ENCODE measurements around the gene ACRBP. TPM values are rescaled to one million over a fixed set of nuclear protein-coding genes. Genes with fewer than 3 reads are reported as not detected.

The ACRBP gene
- total and polyA plus RNA-seq, 12 donors, result 0.25 to 4.1 (median 0.43) TPM; not detected in 1

- Histone ChIP-seq H3K27ac (no peak overlapping the region), H3K4me1 (peaks cover 0 to 31% (median 15%) of the 10 kb centered on the region in 9 donors), H3K9me3 (no peaks in the 10 kb centered on the region), H3K36me3 (peaks cover 0 to 81% (median 43%) of the 10 kb centered on the region in 9 donors), H3K27me3 (no peaks in the 10 kb centered on the region), H3K4me3 (no peak overlapping the region)
- WGBS, 2 donors, result 82 to 86% methylated on average over 8 of the region's 8 CpGs
- DNase-seq (no peak), ATAC-seq (no peak)
- intact Hi-C loops (cut with DNase I), result loop anchor here in 3 of 10 donors (5.0 kb wide), 2 partner anchors 34 to 89 kb away; no protein-coding TSS in a partner anchor
- no peak for TF ChIP-seq CTCF (IDR thresholded peaks at IDR 0.05)
These were observed 3.6 kb upstream of the ACRBP start for GRCh38 chr12:6650832-6651231.

- Histone ChIP-seq H3K4me1 (peaks cover 0 to 33% (median 9%) of the 10 kb centered on the region in 9 donors), H3K27ac (peak overlapping the region in 7 of 10 donors; percentile 38 to 85 (median 49)), H3K4me3 (peak overlapping the region in 9 of 10 donors; percentile 35 to 63 (median 56)), H3K36me3 (peaks cover 0 to 37% (median 14%) of the 10 kb centered on the region in 9 donors), H3K27me3 (no peaks in the 10 kb centered on the region), H3K9me3 (peaks cover 0 to 15% (median 0%) of the 10 kb centered on the region in 11 donors)
- no peak for TF ChIP-seq CTCF (IDR thresholded peaks at IDR 0.05)
- DNase-seq (no peak), ATAC-seq (peak in 7 of 8 donors; percentile 1 to 49 (median 5))
- intact Hi-C loops (cut with DNase I), result no loop called here
- WGBS, 2 donors, result 62 to 69% methylated on average over 28 of the region's 28 CpGs
These were observed 753 bp downstream of the ACRBP start for GRCh38 chr12:6646276-6647082.

DNA sequence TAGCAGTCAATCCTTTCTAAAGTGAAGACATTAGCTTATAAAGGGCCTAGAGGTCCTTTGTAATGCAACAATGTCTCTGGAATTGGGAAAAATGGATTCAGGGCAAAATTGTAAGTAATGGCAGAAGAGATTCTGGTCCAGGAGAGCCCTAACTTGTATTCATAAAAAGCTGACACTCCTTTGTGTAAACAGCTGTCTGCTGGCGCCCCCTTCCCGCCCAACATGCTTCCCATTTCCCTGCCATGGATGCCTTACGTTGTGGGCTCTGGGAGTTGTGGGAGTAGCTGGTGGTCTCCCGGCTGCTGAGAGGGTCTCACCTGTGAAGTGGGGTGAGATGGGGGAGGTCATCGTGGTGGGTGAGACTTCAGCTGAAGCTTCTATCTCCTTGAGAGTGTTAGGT is 2.3 kb downstream of the ACRBP start:
- peaks cover 0 to 15% (median 0%) of the 10 kb centered on the region in 11 donors for H3K9me3 ChIP-seq
- no peak for ATAC-seq
- peak in 5 of 9 donors; percentile 25 to 49 (median 47) for TF ChIP-seq CTCF (IDR thresholded peaks at IDR 0.05)
- H3K36me3 ChIP-seq, result peaks cover 0 to 22% (median 5%) of the 10 kb centered on the region in 9 donors
- intact Hi-C loops (cut with DNase I), result loop anchor here in 1 of 10 donors (1.0 kb wide), 1 partner anchor 28 kb away; no protein-coding TSS in a partner anchor
- 32 to 40% methylated on average over 5 of the region's 5 CpGs for WGBS, 2 donors
- no peaks in the 10 kb centered on the region for H3K27me3 ChIP-seq
- peak; percentile 32 to 37 for DNase-seq
- H3K27ac ChIP-seq, result peak overlapping the region in 4 of 10 donors; percentile 6 to 84 (median 36)
- no peak overlapping the region for H3K4me3 ChIP-seq
- peaks cover 0 to 35% (median 9%) of the 10 kb centered on the region in 9 donors for H3K4me1 ChIP-seq

DNA sequence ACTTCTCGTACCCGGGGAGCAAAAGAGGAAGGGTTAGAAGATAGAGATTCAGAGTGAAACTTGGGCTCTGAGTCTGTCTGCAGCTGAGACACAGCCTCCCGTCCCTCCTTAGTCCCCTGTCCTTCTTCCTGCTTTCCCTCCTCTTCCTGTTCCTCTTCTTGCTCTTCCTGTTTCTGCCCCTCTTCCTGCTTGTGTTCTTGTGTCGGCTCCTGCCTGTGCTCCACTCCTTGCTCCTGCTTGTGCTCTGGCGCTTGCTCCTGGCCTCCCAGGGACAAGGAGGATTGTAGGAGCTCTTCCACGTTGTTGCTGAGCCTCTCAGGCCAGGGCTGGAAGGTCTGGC is 3.0 kb downstream of the ACRBP start:
- TF ChIP-seq CTCF (IDR thresholded peaks at IDR 0.05), result no peak
- intact Hi-C loops (cut with DNase I), result no loop called here
- H3K4me3 ChIP-seq, result peak overlapping the region in 1 of 10 donors; percentile 6
- H3K27me3 ChIP-seq, result no peaks in the 10 kb centered on the region
- peaks cover 0 to 15% (median 5%) of the 10 kb centered on the region in 9 donors for H3K36me3 ChIP-seq
- peaks cover 0 to 15% (median 0%) of the 10 kb centered on the region in 11 donors for H3K9me3 ChIP-seq
- peak in 7 of 8 donors; percentile 29 to 61 (median 44) for ATAC-seq
- no peak for DNase-seq
- H3K4me1 ChIP-seq, result peaks cover 0 to 42% (median 9%) of the 10 kb centered on the region in 9 donors
- WGBS, 2 donors, result 58 to 65% methylated on average over 6 of the region's 6 CpGs
- H3K27ac ChIP-seq, result peak overlapping the region in 4 of 10 donors; percentile 6 to 84 (median 36)

Measured in heart right ventricle (tissue), 16 donors.